Dendritic cell treated with granulocyte-macrophage colony-stimulating factor and Interleukin-4, amounts not matched to agents 40 ng/mL and 50 ng/mL, for 4 days (primary cell): ENCODE measurements around the gene MAG.

Source experiments
- H3K27ac Mint-ChIP-seq: one replicate; pipeline ENCODE4 v1.8.0; 2022; ENCODE audit warnings: mild to moderate bottlenecking, mixed read lengths
- H3K27me3 Mint-ChIP-seq: one replicate; pipeline ENCODE4 v1.8.0; 2022; ENCODE audit warnings: mild to moderate bottlenecking, mixed read lengths
- H3K36me3 Mint-ChIP-seq: one replicate; pipeline ENCODE4 v1.8.0; 2022; ENCODE audit warnings: low read depth, mixed read lengths
- H3K4me1 Mint-ChIP-seq: one replicate; pipeline ENCODE4 v1.8.0; 2022; ENCODE audit warnings: low read depth, mixed read lengths
- H3K4me3 Mint-ChIP-seq: one replicate; pipeline ENCODE4 v1.8.0; 2022; ENCODE audit warnings: mild to moderate bottlenecking, moderate library complexity, mixed read lengths
- H3K9me3 Mint-ChIP-seq: one replicate; pipeline ENCODE4 v1.8.0; 2022; ENCODE audit warnings: mixed read lengths
- intact Hi-C: fragments of 100-400 bp; cut with micrococcal nuclease; formaldehyde crosslinking; loops from one replicate; pipeline ENCODE4 v1.15.0; 2022

MAG gene

DNA sequence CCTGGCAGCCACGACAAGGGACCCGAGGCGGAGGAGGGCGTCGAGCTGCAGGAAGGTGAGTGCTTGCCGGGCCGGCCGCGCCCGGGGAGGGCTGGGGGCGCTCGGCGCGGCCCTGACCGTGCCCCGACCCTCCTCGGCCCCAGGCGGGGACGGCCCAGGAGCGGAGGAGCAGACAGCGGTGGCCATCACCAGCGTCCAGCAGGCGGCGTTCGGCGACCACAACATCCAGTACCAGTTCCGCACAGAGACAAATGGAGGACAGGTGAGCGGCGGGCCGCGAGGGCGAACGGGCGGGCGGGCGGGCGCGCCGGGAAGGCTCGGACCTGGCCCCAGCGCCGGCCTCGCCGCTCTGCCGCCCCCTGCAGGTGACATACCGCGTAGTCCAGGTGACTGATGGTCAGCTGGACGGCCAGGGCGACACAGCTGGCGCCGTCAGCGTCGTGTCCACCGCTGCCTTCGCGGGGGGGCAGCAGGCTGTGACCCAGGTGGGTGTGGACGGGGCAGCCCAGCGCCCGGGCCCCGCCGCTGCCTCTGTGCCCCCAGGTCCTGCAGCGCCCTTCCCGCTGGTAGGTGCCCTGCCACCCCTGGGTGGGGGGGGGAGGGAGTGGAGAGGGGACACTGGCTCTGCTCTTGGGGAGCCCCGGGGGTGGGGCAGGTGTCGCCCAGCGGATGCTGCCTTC, 22.4 kb upstream of the MAG start:
- Mint-ChIP-seq H3K9me3 (no peaks in the 10 kb centered on the region), H3K4me3 (peak overlapping the region; percentile 71), H3K27ac (peak overlapping the region; percentile 69), H3K36me3 (peaks cover 77% of the 10 kb centered on the region), H3K4me1 (peaks cover 72% of the 10 kb centered on the region), H3K27me3 (no peaks in the 10 kb centered on the region)
- intact Hi-C loops = loop anchor here (1.0 to 10.0 kb wide), 4 partner anchors 55 to 226 kb away; partner anchors contain the start of genes FFAR1 and FXYD5

DNA sequence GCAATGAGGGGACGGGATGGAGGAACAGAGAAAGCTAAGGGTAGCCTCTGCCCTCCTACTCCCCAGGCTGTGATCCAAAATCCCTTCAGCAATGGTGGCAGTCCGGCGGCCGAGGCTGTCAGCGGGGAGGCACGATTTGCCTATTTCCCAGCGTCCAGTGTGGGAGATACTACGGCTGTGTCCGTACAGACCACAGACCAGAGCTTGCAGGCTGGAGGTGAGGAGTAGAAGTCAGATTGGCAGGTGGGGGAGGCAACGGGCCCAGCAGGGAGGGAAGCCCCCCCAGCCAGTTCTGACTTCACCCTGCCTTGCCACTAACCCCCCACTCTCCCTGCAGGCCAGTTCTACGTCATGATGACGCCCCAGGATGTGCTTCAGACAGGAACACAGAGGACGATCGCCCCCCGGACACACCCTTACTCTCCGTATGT, 21.6 kb upstream of the MAG start:
- no peaks in the 10 kb centered on the region for H3K9me3 Mint-ChIP-seq
- peaks cover 70% of the 10 kb centered on the region for H3K4me1 Mint-ChIP-seq
- no peak overlapping the region for H3K4me3 Mint-ChIP-seq
- H3K27me3 Mint-ChIP-seq = no peaks in the 10 kb centered on the region
- intact Hi-C loops = no loop called here
- H3K27ac Mint-ChIP-seq = no peak overlapping the region
- H3K36me3 Mint-ChIP-seq = peaks cover 86% of the 10 kb centered on the region

DNA sequence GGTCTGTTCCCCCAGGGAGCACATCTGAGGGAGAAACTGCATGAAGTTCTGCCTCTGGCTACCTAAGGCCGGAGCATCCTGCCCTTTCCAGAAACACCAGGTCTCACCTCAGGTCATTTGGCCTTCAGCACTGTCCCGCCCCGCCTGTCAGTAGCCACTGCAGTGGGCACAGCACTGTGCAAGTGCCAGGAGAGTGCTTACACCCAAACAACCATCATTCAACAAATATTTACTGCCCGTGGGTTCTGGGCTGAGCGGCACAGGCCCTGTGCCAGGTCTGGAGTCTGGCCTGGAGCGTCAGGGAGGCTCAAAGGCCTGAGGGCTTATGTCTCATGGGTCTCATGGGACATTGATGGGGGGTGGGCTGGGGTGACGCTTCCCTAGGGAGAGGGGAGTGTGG, 20.4 kb upstream of the MAG start:
- Mint-ChIP-seq H3K4me3 (peak overlapping the region; percentile 44), H3K9me3 (no peaks in the 10 kb centered on the region), H3K27me3 (no peaks in the 10 kb centered on the region), H3K36me3 (peaks cover 86% of the 10 kb centered on the region), H3K27ac (peak overlapping the region; percentile 69), H3K4me1 (peaks cover 59% of the 10 kb centered on the region)
- intact Hi-C loops = no loop called here

DNA sequence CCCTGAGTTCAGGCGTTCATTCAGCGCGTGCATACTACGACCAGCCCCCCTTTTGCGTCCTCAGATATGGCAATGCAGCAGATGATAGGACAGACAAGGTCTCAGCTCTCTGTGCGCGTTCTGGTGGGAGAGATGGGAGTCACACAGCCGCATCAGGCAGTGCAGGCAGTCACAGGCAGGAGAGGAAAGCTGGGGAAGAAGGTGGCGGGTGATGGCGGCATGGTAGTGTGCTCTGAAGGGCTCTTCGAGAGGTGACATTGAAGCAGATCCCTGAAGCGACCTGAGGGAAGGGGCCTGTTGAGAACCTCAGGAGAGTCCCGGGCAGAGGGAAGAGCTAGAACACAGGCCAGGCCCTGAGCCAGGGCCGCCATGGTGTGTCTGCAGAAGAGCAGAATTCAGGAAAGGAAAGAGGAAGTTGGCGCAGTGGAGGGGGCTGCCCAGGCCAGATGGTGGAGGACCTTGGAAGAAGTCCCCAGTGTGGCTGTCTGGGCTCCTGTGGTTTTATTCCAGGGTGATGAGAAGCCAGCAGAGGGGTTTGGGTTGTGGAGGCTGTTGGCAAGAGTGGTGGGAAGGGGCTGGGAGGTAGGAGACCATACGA, 19.7 kb upstream of the MAG start:
- peak overlapping the region; percentile 44 for H3K4me3 Mint-ChIP-seq
- H3K36me3 Mint-ChIP-seq = peaks cover 88% of the 10 kb centered on the region
- peaks cover 57% of the 10 kb centered on the region for H3K4me1 Mint-ChIP-seq
- no peaks in the 10 kb centered on the region for H3K27me3 Mint-ChIP-seq
- H3K9me3 Mint-ChIP-seq = no peaks in the 10 kb centered on the region
- H3K27ac Mint-ChIP-seq = peak overlapping the region; percentile 69
- intact Hi-C loops = no loop called here

DNA sequence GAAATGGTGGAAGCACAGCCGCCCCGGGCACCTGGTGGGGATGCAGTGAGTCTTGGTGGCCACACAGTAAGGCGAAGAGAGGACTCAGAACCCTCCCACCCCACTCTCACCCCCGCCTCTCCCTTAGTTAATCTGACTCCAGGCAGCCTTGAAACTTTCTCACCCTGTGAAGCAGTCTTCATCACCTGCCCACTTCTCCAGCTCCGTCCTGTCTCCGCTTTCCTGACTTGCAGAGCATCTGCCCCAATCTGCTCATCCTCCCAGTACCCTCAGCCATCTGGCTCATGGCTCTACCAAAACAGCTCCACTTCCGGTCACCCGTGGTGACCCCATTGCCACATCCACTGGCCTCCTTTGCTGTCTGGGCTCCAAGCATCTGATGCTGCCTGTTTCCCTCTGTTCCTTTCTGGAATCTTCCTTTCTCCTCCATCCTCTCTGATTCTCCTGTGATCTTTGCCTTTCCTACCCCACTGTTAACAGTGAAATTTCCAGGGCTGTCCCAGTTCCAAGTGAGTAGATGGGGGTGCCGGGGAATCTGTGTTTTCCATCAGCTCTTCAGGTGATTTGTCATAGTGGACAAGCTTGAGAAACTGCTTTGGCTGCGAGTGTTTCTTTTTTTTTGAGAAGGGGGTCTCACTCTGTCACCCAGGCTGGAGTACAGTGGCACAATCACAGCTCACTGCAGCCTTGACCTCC, 18.9 kb upstream of the MAG start:
- Mint-ChIP-seq H3K36me3 (peaks cover 88% of the 10 kb centered on the region), H3K27ac (peak overlapping the region; percentile 69), H3K4me1 (peaks cover 55% of the 10 kb centered on the region), H3K4me3 (no peak overlapping the region), H3K27me3 (no peaks in the 10 kb centered on the region), H3K9me3 (no peaks in the 10 kb centered on the region)
- intact Hi-C loops = no loop called here

DNA sequence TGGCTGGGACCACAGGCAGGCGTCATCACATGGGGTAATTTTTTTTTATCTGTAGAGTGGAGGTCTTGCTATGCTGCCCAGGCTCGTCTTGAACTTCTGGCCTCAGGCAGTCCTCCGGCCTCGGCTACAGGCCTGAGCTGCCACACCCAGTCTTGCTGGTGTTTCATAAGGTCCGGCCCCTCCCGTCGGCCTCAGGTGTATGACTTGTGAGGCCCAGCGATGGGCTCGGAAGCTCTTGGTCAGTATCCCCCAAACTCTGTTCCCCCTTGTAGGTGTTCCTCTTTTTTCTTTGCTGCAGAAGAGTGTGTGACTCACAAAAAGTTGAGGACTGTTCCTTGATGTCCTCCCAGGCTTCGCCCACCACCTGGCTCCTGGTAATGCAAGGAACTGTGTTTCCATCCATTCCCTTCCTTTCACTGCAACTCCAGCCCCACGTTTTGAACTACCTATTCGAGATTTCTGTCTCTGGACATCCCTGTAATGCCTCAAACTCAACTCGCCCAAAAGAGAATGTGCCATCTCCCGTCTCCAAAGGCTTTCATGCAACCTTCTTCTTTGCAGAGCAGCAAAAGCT, 18.2 kb upstream of the MAG start:
- H3K4me1 Mint-ChIP-seq = peaks cover 55% of the 10 kb centered on the region
- H3K36me3 Mint-ChIP-seq = peaks cover 94% of the 10 kb centered on the region
- peak overlapping the region; percentile 30 for H3K4me3 Mint-ChIP-seq
- no peaks in the 10 kb centered on the region for H3K27me3 Mint-ChIP-seq
- peak overlapping the region; percentile 69 for H3K27ac Mint-ChIP-seq
- intact Hi-C loops = no loop called here
- H3K9me3 Mint-ChIP-seq = no peaks in the 10 kb centered on the region

DNA sequence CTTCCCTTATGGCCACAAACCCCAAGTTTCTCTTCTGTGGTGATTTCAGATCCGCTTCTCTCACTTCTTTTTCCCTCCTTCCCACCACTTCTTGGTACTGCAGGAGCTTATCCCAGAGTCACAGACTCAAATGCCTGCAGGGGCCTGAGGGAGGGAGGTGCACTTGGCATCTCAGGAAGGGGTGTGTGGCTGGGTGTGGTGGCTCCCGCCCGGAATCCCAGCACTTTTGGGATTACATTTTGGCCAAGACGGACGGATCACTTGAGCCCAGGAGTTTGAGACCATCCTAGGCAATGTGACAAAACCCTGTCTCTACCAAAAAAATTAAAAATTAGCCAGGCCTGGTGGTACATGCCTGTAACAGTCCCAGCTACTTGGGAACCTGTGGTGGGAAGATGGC, 17.6 kb upstream of the MAG start:
- H3K9me3 Mint-ChIP-seq = no peaks in the 10 kb centered on the region
- H3K36me3 Mint-ChIP-seq = peaks cover 99% of the 10 kb centered on the region
- peak overlapping the region; percentile 69 for H3K27ac Mint-ChIP-seq
- no peaks in the 10 kb centered on the region for H3K27me3 Mint-ChIP-seq
- H3K4me3 Mint-ChIP-seq = no peak overlapping the region
- intact Hi-C loops = no loop called here
- H3K4me1 Mint-ChIP-seq = peaks cover 58% of the 10 kb centered on the region

DNA sequence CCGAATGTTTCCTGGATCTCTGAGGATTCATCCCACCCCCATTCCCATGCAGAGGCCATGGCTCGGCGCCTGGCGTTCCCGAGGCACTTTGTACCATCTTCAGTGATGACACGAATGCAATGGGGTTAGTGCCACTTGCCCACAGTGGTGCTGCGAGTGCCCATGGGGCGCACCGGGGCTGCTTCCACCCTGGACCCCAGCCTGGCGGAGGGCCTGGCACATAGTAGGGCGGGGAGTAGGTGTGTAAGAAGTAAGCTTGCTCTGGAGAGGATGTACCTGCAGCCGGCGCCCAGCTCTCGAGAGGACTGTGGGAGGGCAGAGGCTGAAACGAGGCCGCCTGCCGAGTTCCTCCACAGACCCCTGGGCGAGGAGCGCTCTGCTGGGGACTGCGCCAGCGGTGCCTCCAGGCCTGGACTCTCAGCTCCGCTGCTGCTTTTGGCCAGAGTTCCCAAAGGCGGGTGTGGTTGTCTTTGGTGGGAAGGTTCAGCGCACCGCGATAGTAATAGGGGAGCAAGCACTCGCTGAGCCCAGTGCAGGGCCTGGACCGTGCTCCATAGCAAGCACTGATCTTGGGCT, 15.2 kb upstream of the MAG start:
- Mint-ChIP-seq H3K27ac (no peak overlapping the region), H3K27me3 (peaks cover 6% of the 10 kb centered on the region), H3K4me3 (no peak overlapping the region), H3K9me3 (no peaks in the 10 kb centered on the region), H3K36me3 (peaks cover 89% of the 10 kb centered on the region), H3K4me1 (peaks cover 67% of the 10 kb centered on the region)
- intact Hi-C loops = no loop called here

DNA sequence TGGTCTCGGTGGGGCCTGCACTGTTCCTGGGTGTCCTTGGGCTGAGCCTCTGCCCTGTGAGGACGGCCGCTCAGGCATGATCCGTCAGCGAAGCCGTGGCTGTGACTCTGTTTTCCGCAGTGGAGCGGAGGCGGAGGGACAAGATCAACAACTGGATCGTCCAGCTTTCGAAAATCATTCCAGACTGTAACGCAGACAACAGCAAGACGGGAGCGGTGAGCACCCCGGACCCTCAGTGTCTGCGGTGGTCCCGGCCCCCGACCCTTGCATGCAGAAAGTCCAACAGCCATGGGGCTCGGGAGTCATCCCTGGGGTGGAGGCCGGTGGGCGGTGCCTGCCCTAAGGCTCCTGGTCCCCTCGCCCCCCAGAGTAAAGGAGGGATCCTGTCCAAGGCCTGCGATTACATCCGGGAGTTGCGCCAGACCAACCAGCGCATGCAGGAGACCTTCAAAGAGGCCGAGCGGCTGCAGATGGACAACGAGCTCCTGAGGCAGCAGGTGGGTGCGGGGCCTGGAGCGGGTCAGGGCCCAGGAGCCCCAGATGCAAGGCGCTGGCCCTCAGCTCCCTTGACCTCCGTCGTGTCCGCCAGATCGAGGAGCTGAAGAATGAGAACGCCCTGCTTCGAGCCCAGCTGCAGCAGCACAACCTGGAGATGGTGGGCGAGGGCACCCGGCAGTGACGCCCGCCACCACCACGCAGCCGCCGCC, 13.2 kb upstream of the MAG start:
- no peaks in the 10 kb centered on the region for H3K9me3 Mint-ChIP-seq

DNA sequence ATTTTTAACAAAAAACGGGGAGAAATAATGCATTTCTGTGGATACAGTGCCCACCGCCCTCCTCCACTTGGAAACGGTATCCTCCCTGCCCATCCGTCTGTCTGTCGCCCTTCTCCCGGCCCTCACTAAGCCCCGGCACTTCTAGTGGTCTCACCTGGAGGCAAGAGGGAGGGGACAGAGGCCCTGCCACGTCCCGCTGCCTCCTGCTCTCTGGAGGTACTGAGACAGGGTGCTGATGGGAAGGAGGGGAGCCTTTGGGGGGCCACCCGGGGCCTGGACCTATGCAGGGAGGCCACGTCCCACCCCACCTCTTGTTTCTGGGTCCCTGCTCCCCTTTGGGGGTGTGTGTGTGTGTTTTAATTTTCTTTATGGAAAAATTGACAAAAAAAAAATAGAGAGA, 12.6 kb upstream of the MAG start:
- Mint-ChIP-seq H3K4me1 (peaks cover 64% of the 10 kb centered on the region), H3K27me3 (peaks cover 23% of the 10 kb centered on the region), H3K36me3 (peaks cover 63% of the 10 kb centered on the region), H3K9me3 (no peaks in the 10 kb centered on the region), H3K4me3 (no peak overlapping the region), H3K27ac (no peak overlapping the region)
- intact Hi-C loops = no loop called here

More for the DNA sequence above, 13.2 kb upstream of the MAG start:
- Mint-ChIP-seq H3K36me3 (peaks cover 70% of the 10 kb centered on the region), H3K27me3 (peaks cover 19% of the 10 kb centered on the region), H3K27ac (no peak overlapping the region), H3K4me1 (peaks cover 67% of the 10 kb centered on the region), H3K4me3 (no peak overlapping the region)
- intact Hi-C loops = no loop called here

DNA sequence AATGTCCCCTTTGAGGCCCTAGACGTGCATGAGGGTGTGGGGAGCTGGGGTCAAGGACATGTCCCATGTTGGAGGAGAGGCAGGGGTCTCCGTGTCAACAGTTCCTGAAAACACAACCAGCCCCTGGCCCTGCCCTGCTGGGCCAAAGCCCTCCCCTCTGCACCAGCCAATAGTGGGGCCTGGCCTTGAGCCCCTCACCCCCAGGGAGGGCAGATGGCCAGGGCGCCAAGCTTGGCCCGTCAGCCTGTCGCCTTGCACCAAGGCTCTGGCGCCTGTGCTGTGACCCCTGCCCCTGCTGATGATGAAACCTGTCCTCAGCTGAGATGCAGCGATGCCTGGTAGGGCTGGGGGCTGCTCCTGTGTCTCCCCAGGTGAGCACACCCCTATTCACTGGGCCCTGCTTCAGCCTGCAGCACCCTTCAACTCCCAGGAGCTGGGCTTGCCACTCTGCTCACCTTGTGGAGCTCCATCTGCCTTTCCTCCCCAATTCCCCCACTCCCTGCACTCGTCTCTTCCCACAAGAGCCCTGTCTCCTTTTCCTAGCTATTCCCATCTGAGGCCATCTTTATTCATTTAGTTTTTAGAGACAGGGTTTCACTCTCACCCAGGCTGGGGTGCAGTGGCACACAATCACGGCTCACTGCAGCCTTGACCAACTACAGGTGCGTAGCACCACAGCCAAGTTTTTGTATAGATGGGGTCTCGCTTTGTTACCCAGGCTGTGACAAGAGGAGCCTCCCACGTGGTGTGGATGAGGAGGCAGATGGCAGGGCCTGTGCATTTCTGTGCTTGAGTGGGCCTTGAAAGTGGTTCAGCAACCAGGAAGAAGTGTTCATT, 11.8 kb upstream of the MAG start:
- intact Hi-C loops = loop anchor here (5.0 kb wide), 2 partner anchors 37 to 67 kb away; partner anchors contain the start of gene FFAR1
- peaks cover 55% of the 10 kb centered on the region for H3K36me3 Mint-ChIP-seq
- peaks cover 24% of the 10 kb centered on the region for H3K27me3 Mint-ChIP-seq
- no peak overlapping the region for H3K4me3 Mint-ChIP-seq
- H3K4me1 Mint-ChIP-seq = peaks cover 64% of the 10 kb centered on the region
- no peaks in the 10 kb centered on the region for H3K9me3 Mint-ChIP-seq
- H3K27ac Mint-ChIP-seq = peak overlapping the region; percentile 87

DNA sequence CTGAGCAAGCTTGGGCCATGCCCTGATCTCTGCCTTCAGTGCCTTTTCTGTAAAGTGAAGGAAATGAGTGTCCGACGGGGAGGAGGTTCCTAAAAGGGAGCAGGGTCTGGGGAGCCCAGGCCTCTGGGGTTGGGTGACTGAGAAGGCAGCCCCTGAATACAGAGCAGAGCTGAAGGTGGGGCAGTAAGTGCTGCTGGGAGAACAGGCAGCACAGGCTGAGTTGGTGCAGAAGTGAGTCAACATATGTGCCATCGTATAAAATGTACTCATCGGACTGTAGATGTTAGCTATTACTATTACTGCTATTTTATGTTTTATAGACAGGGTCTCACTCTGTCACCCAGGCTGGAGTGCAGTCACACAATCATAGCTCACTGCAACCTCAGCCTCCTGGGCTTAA, 10.7 kb upstream of the MAG start:
- no peak overlapping the region for H3K4me3 Mint-ChIP-seq
- peak overlapping the region; percentile 87 for H3K27ac Mint-ChIP-seq
- peaks cover 24% of the 10 kb centered on the region for H3K27me3 Mint-ChIP-seq
- peaks cover 44% of the 10 kb centered on the region for H3K36me3 Mint-ChIP-seq
- H3K9me3 Mint-ChIP-seq = no peaks in the 10 kb centered on the region
- intact Hi-C loops = loop anchor here (5.0 kb wide), 2 partner anchors 36 to 66 kb away; partner anchors contain the start of gene FFAR1
- peaks cover 74% of the 10 kb centered on the region for H3K4me1 Mint-ChIP-seq
